Subcutaneous adipose tissue (tissue), 4 donors: ENCODE results near the gene STARD10. TPM values are rescaled to one million over a fixed set of nuclear protein-coding genes. Genes with fewer than 3 reads are reported as not detected.

Experiments used
- CTCF ChIP-seq: fragments of 450-650 bp; IDR thresholded peaks from one replicate; pipeline ENCODE4 v1.5.1; 2016; ENCODE audit warnings: low read depth, mild to moderate bottlenecking, control low read depth, antibody characterized with exemption, moderate library complexity
- total RNA-seq, 4 donors: library from RNA; depleted of rRNA; stranded (reverse); fragments of >200 nt; gene quantifications; one replicate each; pipeline ENCODE4 v1.1.0, GENCODE V29; 2016

The STARD10 gene
- total RNA-seq, 4 donors from 2014 or later, result 13.4 to 20.2 (median 14.8) TPM

- no peak for TF ChIP-seq CTCF
Observed at GRCh38 chr11:72721689-72722049, 72.2 kb downstream of the STARD10 start.

GRCh38 chr11:72721276-72721675, 72.6 kb downstream of the STARD10 start:
- TF ChIP-seq CTCF, result no peak

GRCh38 chr11:72720784-72721183, 73.1 kb downstream of the STARD10 start:
- no peak for TF ChIP-seq CTCF

- no peak for TF ChIP-seq CTCF
Observed at GRCh38 chr11:72720047-72720446, 73.8 kb downstream of the STARD10 start.

GRCh38 chr11:72719551-72719950, 74.3 kb downstream of the STARD10 start:
- no peak for TF ChIP-seq CTCF

- no peak for TF ChIP-seq CTCF
Observed at GRCh38 chr11:72719144-72719543, 74.7 kb downstream of the STARD10 start.

GRCh38 chr11:72718101-72718501, 75.7 kb downstream of the STARD10 start:
- no peak for TF ChIP-seq CTCF
